Activated effector memory CD4-positive, alpha-beta T cell treated with Interleukin-2 at 50 U/mL for 16 hours (primary cell): ENCODE results near the gene ALCAM.

ENCODE experiments used
- DNase-seq: peaks from one replicate; pipeline ENCODE4 v3.0.0-alpha.2; 2020

Gene ALCAM

GRCh38 chr3:105431200-105431599 lies 64.5 kb downstream of the ALCAM start:
- no peak for DNase-seq

DNA sequence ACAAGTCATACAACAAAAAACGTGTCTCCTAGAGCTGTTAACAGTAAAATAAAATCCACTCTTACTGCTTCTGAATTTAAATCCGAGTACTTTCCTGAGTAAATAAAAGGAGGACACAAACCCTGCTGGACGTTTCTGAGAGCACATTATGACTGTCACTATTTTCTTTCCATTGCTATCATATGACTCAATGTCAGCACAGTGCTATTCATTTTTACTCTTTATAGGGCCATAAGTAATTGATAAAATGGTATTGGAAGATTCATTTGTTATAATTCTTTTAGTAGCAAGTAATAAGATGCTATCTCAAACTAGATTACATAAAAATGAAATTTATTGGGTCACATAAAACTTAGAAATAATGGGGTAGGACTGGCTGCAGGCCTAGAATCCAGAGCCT lies 68.6 kb downstream of the ALCAM start:
- no peak for DNase-seq

GRCh38 chr3:105436687-105437086 lies 70.0 kb downstream of the ALCAM start:
- no peak for DNase-seq

GRCh38 chr3:105440113-105440512 lies 73.4 kb downstream of the ALCAM start:
- DNase-seq = no peak

DNA sequence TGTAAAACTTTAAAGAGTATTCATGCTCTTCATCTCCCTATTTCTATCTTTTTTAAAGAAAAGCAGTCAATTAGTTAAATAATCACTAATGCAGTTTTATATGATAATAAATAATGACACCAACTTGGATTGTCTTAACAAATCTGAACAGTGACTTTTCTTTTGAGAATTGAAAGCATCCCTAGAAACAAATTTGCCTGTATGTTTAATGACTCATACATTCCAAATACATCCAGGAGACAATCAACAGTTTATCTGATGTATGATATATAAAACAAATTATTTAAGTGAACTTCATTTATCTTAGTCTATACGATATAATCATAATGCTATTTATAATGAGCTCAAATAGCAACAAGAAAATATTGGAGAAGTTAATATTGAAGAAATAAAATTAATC lies 78.0 kb downstream of the ALCAM start:
- no peak for DNase-seq

GRCh38 chr3:105448338-105448982 lies 81.8 kb downstream of the ALCAM start:
- no peak for DNase-seq

DNA sequence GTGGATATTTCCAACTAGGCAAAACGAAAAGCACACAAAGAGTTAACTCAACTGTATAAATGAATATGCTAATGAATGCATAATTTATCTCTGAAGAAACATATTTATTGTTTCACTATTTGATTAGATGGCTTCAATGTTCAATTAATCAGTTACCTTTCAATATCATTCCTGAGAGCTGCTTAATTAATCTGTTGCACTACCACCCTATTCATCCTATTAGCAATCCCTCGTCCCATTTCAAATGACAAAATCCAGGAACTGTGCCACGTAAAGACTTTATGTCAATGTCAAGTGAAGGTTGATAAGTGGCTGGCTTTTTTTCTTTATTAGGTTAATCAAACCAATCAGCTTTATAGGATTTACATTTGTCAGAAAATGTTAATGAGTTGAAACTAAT lies 82.7 kb downstream of the ALCAM start:
- no peak for DNase-seq

- DNase-seq = no peak
Observed at GRCh38 chr3:105456017-105456416, 89.3 kb downstream of the ALCAM start.

- DNase-seq = no peak
Observed at GRCh38 chr3:105458518-105459215, 92.0 kb downstream of the ALCAM start.

DNA sequence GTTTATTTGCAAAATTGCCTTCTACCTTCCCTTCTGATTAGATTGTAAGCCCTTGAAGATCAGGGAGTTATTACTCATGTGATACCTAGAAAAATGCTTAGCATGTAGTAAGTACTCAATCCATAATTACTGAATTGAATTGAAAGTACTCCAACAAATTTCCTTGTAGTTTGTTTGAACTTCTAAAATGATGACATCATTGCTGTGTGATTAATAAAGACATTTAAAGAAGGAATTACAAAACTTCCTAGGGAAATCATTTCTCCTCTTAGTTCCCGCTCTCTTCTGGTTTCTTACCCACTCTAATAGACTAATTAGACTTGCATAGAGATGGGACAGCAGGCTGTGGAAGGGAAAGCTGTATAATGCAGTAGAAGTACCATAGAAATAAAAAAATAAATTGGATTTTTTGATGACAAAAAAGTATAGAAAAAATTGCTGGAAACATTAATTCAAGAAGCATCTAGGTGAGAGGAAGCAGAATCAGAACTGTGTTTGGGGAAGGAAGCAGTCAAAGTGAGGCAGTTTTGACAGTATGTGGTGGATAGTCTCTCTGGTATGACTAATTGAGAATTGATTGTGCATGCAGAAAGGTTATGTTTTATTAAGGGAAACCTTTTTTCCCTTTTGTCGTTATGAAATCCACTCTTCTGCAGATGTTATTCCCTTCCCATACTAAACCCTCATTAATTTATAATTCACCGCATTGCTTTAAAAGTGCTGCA lies 93.0 kb downstream of the ALCAM start:
- DNase-seq = no peak

DNA sequence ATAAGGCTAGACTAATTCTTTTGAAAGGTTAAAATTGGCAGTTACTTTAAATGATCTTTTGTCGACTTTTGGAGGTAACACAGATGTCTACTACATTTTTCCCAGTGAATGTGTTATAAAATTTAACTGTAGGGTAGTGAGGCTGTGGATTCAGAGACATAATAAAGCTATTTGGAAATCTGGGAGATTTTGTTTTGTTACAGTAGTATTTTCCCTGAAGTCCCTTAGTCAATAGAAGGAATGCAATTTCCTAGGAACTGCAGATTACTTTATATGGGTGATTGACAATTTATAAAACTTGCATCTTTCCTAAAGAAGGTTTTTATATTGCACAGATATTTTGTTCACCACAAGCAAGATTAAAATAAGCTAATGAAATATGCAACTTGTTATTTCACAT lies 96.9 kb downstream of the ALCAM start:
- DNase-seq = no peak

DNA sequence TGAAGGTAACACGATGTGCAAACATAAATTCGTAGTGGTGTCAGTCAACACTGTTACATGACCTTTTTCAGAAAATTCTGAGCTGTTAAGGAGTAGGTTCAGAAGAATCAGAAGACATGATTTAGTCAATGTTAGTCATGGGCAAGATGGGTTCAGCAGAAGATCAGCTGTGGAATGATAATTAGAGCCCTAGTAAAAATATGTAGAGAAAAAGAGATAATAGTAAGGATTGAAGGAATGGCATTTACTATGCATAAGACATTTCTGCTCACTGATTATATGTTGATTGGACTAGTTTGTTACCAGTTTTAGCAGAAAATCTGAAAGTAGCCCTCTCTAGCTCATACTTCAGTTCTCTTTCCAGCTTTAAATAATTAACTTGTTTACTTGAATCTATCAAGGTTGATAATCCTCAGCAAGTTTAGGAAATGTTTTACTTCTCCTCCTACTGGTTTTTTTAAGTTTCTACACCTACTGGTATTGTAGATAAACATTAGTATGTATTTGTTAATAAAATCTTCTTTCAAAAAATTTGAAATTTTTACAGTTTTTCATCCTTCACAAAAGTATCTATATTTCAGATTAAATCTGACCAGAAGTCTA lies 98.6 kb downstream of the ALCAM start:
- DNase-seq = no peak

DNA sequence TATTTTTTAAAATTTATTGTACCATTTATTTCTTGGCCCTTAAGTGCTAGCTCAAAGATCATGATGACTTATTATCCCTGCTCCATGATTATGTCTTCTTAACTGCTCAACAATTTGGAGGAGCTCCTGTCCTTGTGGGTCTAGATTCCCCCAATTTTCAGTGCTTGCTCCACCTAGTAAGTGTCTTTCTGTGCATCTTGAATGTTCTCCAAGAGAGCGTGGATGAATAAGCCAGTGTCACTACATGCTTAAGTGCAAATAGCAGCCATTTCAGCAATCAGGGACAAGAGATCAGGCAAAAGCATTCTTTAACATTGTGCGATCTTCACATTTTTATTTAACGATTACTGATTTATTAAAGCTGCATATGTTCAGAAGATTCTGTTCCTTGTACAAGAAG lies 99.4 kb downstream of the ALCAM start:
- DNase-seq = no peak

- DNase-seq = no peak
Observed at GRCh38 chr3:105466495-105467404, 100.0 kb downstream of the ALCAM start.

DNA sequence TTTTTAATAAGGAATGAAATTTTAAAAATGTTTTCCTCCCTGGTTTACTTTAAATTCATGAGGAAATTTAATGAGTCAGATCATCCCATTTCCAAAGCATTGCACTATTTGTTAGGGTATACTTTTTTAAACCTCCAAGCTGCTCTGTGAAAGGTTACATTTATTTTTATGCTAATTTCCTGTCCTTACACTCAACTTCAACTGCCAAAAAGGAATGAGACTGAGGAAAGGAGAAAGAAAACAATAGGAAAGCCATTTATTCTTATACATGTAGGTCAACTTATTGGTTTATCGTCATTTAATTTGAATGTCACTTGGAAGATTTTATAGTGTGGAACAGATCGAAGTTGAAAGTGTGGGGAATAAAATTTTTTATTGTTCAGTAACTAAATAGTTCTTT lies 104.1 kb downstream of the ALCAM start:
- DNase-seq = no peak

- DNase-seq = no peak
Observed at GRCh38 chr3:105473521-105474223, 107.0 kb downstream of the ALCAM start.

- DNase-seq = no peak
Observed at GRCh38 chr3:105480768-105481167, 114.1 kb downstream of the ALCAM start.

GRCh38 chr3:105483476-105483875 lies 116.8 kb downstream of the ALCAM start:
- DNase-seq = no peak

DNA sequence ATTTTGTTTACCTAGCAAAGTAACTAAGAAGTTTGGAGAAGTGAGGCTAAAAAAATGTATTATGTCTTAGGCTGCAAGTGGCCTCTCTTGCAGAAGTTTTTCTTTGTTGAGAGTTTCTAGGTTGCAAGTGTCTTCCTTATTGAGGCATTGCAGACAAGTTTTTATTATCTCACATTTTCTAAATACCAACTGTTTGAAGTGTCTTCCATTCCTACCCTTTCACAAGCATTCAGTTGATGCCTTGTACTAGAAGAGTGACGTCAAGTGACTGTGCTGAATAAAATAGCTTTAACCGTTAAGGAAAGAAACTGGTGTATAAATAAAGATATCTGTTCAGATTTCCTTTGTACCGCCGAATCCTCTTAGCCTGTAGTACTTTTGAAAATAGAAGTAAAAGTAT lies 123.3 kb downstream of the ALCAM start:
- no peak for DNase-seq

DNA sequence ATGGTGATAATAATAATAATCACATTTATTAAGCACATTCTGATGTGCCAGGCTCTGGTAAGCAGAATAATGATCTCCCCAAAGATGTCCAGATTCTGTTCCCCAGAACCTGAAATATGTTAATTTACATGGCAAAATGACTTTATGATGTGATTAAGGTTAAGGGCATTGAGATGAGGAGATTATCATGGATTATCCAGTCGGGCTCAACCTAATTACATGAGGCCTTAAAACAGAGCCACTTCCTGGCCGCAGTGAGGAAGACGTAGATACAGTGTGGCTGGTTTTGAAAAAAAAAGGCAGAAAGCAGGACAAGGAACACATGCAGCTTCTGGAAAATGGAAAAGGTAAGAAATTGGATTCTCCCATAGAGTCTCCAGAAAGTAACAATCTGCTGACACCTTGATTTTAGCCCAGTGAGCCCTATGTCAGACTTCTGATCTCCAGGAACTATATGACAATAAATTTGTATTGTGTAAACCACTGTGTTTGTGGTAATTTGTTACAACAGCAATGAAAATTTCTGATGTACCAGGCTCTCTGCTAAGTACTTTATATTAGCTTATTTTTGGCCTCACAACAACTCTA lies 126.7 kb downstream of the ALCAM start:
- DNase-seq = no peak

DNA sequence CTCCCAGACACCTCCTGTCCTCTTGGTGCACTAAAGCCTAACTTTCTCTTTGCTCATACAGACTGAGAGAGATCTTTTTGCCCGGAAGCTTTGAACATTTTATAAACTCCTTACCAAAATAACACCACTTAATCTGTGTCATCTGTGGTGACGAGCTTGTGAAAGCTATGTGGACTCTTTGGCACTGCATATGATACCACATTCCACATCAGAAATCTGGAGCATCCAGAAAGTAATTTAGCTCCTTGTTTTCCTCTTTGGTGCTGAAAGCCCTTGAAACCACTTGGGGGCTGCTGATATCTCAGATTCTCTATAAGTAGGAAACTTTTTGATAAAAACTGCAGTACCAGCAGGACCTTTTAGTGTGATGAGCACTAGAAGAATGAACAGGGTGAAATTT lies 128.3 kb downstream of the ALCAM start:
- no peak for DNase-seq

DNA sequence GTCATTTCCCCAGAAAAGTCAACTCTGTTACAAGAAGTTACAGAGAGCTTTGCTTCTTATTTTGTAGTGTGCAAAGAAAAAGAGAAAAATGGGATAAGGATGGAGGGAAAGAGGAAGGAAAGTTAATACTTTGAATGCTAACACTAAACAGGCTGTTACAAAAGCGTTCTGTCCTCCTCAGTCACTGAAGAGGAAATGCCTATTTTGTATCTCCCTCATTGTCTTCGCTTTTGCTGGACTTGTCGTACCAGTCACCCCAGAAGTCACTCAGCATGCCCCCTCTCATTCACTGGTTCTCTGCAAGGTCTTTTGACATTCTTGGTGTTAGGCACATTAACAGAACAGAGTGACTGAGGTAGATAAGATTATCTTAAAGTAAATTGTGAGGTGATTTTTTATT lies 129.6 kb downstream of the ALCAM start:
- no peak for DNase-seq
